Head of caudate nucleus (tissue), 42 donors: Measurements from ENCODE around the gene RBKS.
A peak's percentile ranks its signal among the peaks of the same experiment; 100 is the strongest.
"Not testable (repeated sequence)": the region's sequence is repeated elsewhere in the genome, so short reads cannot be mapped to it uniquely, and the experiment has no call there.

Experiments used
- DNase-seq, 42 donors: peaks; one replicate each; pipeline versions ENCODE4 v3.0.0 to v3.0.0-alpha.2; 2020 to 2021; ENCODE audit warnings: mixed read lengths in 7 of 42
- intact Hi-C: fragments of 100-400 bp; cut with DNase I; formaldehyde crosslinking; loops from one replicate; pipeline ENCODE4 v1.15.0; 2022

RBKS gene

DNA sequence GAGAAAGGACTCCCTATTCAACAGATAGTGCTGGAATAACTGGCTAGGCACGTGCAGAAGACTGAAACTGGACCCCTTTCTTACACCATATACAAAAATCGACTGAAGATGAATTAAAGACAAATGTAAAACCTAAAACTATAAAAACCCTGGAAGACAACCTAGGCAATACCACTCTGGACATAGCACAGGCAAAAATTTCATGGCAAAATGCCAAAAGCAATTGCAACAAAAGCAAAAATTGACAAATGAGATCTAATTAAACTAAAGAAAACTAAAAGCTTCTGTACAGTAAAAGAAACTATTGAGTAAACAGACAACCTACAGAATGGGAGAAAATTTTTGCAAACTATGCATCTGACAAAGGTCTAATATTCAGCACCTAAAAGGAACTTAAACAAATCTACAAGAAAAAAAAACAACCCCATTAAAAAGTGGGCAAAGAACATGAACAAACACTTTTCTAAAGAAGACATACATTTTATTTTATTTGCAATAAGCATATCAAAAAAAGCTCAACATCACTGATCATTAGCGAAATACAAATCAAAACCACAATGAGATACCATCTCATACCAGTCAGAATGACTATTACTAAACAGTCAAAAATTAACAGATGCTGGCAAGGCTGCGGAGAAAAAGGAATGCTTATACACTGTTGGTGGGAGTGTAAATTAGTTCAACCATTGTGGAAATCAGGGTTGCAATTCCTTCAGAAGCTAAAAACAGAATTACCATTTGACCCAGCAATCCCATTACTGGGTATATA is 8.2 kb downstream of the RBKS start:
- DNase-seq, intact Hi-C loops: not testable (repeated sequence)

DNA sequence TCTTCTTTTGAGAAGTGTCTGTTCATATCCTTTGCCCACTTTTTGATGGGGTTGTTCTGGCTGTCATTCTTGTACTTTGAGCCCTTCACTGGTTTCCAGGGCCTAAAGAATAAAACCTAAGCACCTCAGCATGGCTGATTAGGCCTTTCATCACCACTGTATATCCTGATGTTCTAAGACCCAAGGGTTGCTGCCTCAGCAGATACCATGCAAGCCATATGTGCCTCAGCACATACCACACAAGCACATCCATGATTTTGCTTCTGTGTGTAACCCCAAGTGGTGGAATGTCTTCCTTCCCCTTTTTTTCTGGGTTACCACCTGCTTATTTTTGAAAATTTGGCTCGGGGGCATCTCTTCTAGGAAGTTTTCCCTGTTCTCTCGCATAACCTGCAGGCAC is 11.4 kb downstream of the RBKS start:
- no peak for DNase-seq
- intact Hi-C loops, result no loop called here

- no peak for DNase-seq
- intact Hi-C loops, result no loop called here
Observed at GRCh38 chr2:27875089-27875881, 14.9 kb downstream of the RBKS start.

DNA sequence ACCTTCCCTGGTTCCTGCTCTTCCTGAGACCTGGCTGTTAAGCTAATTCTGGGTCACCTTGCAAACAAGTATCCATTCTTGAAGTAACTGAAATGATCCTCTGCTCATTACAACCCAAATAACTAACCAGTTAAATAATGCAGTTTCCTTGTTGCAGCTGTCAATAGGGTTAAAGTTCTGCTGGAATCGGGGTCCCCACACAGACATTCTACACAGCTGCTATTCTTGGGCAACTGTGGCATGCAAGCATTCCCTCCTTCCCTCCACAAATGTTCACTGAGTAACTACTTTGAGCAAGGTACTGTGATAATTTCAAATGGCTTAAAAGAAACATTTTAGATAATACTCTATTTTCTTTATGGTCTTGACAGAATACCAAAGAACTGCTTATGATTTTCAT is 17.1 kb downstream of the RBKS start:
- intact Hi-C loops, result no loop called here
- no peak for DNase-seq

- intact Hi-C loops, result no loop called here
- DNase-seq, result no peak
Observed at GRCh38 chr2:27871802-27872201, 18.4 kb downstream of the RBKS start.

GRCh38 chr2:27870724-27871123 is 19.5 kb downstream of the RBKS start:
- intact Hi-C loops, result no loop called here
- no peak for DNase-seq

GRCh38 chr2:27869763-27870162 is 20.4 kb downstream of the RBKS start:
- intact Hi-C loops, result no loop called here
- no peak for DNase-seq

GRCh38 chr2:27866237-27866636 is 23.9 kb downstream of the RBKS start:
- intact Hi-C loops, result no loop called here
- no peak for DNase-seq

GRCh38 chr2:27863955-27864354 is 26.2 kb downstream of the RBKS start:
- intact Hi-C loops, DNase-seq: not testable (repeated sequence)

DNA sequence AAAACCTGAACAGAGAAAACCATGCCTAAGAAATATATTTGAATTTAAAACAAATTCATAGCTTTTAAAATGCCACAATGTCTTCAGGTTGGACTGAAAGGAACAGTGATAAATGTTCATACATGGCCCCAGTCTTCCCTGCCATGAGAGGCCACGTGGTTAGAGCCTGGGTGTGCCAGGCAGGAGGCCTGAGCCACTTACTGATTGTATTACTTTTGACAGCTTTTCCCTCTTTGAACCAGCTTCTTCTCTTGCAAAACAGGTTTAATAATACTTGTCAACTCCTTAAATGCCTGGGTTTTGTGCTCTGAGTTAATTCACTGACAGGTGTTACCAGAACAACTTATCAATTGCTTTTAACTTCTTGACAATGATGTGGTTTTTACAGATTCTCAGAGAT is 27.0 kb downstream of the RBKS start:
- intact Hi-C loops, result no loop called here
- DNase-seq, result peak in 37 of 42 donors; percentile 6 to 74 (median 44)

- intact Hi-C loops, result no loop called here
- DNase-seq, result no peak
Observed at GRCh38 chr2:27860111-27860510, 30.1 kb downstream of the RBKS start.

- DNase-seq, result no peak
- intact Hi-C loops, result no loop called here
Observed at GRCh38 chr2:27857417-27858172, 32.6 kb downstream of the RBKS start.

DNA sequence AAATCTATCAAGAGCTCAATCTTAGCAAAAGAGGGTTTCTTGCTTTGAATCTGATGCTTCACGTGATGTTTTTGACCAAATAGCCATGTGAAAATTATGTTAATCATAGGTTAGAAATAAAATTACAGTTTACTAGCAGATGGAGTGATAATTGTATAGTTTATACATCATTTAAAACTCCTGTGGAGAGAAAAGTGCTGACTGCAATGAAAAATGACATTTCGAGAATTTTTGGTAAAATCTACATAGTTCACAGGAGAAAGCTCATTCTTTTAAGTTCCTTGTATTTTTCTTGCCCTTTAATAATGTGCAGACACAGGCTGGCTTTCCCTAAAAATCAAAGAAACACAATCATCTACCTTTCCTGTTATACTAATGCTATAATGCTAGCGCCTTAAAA is 33.2 kb downstream of the RBKS start:
- intact Hi-C loops, result no loop called here
- DNase-seq, result no peak

- intact Hi-C loops, result no loop called here
- DNase-seq, result no peak
Observed at GRCh38 chr2:27856386-27856785, 33.8 kb downstream of the RBKS start.

- DNase-seq, result no peak
- intact Hi-C loops, result no loop called here
Observed at GRCh38 chr2:27855476-27855875, 34.7 kb downstream of the RBKS start.

- intact Hi-C loops, result no loop called here
- no peak for DNase-seq
Observed at GRCh38 chr2:27854229-27854862, 35.8 kb downstream of the RBKS start.

GRCh38 chr2:27852691-27853090 is 37.5 kb downstream of the RBKS start:
- intact Hi-C loops, result no loop called here
- no peak for DNase-seq

DNA sequence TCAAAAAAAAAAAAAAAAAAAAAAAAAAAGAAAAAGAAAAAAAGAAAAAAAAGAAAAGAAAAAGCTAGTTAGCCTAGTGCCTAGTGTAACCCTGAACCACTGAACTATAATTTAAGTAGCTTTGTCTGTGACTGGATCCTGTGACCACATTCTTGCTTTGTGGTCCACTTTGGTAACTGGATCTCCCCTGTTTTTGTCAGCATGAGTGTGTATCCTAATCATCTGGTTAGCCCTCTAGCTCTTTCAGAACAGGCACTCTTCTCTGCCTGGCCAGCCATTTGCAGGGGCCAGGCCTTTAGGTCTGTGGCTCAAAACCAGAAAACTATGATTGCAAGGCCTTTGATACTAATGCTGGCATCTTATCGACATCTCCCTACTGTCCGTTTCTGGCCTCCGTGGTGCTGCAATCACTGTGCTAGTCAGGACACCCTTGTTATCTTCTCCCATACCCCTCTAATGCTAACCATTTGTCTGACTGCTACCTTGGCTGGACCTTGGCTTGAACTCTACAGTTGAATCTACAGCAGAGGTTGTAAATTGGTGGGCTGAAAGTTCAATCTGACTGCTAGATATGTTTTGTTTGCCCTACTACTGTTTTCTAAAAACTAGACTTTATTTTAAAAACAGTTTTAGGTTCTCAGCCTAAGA is 40.5 kb downstream of the RBKS start:
- intact Hi-C loops, result no loop called here
- no peak for DNase-seq

GRCh38 chr2:27847333-27847732 is 42.9 kb downstream of the RBKS start:
- DNase-seq, result no peak
- intact Hi-C loops, result no loop called here
